Thoracic aorta (tissue), 2 donors: ENCODE results near the gene PABPC1L2B. TPM values are rescaled to one million over a fixed set of nuclear protein-coding genes. Genes with fewer than 3 reads are reported as not detected.
"Not testable (repeated sequence)": the region's sequence is repeated elsewhere in the genome, so short reads cannot be mapped to it uniquely, and the experiment has no call there.

Source experiments
- ATAC-seq: fragments of 150-250 bp; one replicate; pipeline ENCODE4 v1.8.0; 2017; ENCODE audit warnings: low read depth; ENCODE audit not compliant: insufficient number of reproducible peaks, low FRiP score
- DNase-seq: peaks from one replicate; pipeline ENCODE4 v3.0.0-alpha.2; 2020; ENCODE audit warnings: low spot score
- H3K27ac ChIP-seq, 2 donors: fragments of 200-600 bp; sonication (generic); 1 replicate in 1 of 2; 2 replicates in 1 of 2; pipeline ENCODE4 v1.5.1; 2016; ENCODE audit warnings: mild to moderate bottlenecking in 2 of 2, moderate library complexity in 2 of 2
- H3K27me3 ChIP-seq: fragments of 200-600 bp; sonication (generic); replicated peaks from 2 replicates; pipeline ENCODE4 v1.6.0; 2016; ENCODE audit warnings: mild to moderate bottlenecking; ENCODE audit not compliant: insufficient read depth
- H3K36me3 ChIP-seq: fragments of 200-600 bp; sonication (generic); one replicate; pipeline ENCODE4 v1.5.1; 2016
- H3K4me1 ChIP-seq, 2 donors: fragments of 200-600 bp; sonication (generic); 1 replicate in 1 of 2; 2 replicates in 1 of 2; pipeline versions ENCODE4 v1.5.1 to v1.6.0; 2016; ENCODE audit warnings: low read depth in 2 of 2, mild to moderate bottlenecking in 1 of 2; ENCODE audit not compliant: control insufficient read depth in 1 of 2
- H3K4me3 ChIP-seq: fragments of 200-600 bp; sonication (generic); 2 replicates; pipeline ENCODE4 v1.5.1; 2016; ENCODE audit warnings: mild to moderate bottlenecking
- H3K9me3 ChIP-seq: fragments of 200-600 bp; sonication (generic); 2 replicates; pipeline ENCODE4 v1.5.1; 2016
- total RNA-seq, 2 donors: library from RNA; depleted of rRNA; stranded (reverse); fragments of >200 nt; gene quantifications; one replicate each; pipeline versions ENCODE4 v1.1.0 to v1.2.3, GENCODE V29; 2016
- TF ChIP-seq, protein P1 (sequence below): fragments of 200-600 bp; sonication (generic); IDR thresholded peaks from one replicate; pipeline ENCODE4 v1.5.1; 2019; ENCODE audit warnings: antibody characterized with exemption

PABPC1L2B gene
- not detected for total RNA-seq

DNA sequence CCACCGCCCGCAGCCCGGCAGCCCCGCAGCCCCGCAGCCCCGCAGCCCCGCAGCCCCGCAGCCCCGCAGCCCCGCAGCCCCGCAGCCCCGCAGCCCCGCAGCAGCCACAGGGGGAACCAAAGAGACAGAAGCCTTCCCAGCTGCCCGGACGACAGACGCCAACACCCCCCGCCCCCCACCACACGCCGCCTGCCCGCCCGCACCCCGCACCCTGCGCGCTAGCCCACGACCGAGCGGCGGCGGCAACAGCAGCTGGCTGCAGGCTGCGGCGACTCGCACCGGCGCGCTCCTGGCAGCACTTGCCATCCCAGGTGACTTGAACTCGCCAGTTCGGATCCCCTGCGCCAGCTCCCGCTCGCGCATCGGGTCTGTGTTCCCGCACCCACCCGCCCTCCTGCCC is at the start of gene PABPC1L2B:
Gene PABPC1L2B (plus strand): TSS at position 207 of the 400 bp plus-strand sequence. CDS start 704 bp downstream, outside the sequence.
- H3K36me3 ChIP-seq: not testable (repeated sequence)

DNA sequence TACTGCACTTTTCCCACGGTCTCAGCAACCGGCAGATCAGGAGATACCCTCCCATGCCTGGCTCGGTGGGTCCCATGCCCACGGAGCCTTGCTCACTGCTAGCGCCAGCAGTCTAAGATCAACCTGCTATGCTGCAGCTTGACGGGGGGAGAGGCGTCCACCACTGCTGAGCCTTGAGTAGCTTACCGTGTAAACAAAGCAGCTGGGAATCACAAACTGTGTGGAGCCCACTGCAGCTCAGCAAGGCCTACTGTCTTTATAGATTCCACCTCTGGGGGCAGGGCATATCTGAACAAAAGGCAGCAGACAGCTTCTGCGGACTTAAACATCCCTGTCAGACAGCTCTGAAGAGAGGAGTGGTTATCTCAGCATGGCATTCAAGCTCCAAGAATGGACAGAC is 42.8 kb upstream of the PABPC1L2B start:
- not testable (repeated sequence) for H3K9me3 ChIP-seq, H3K27me3 ChIP-seq, H3K36me3 ChIP-seq, DNase-seq, H3K4me3 ChIP-seq, ATAC-seq, H3K4me1 ChIP-seq, H3K27ac ChIP-seq

More for the DNA sequence above, at the start of gene PABPC1L2B:
- ATAC-seq, H3K9me3 ChIP-seq, H3K27me3 ChIP-seq, H3K4me3 ChIP-seq, DNase-seq, H3K27ac ChIP-seq, H3K4me1 ChIP-seq: not testable (repeated sequence)

DNA sequence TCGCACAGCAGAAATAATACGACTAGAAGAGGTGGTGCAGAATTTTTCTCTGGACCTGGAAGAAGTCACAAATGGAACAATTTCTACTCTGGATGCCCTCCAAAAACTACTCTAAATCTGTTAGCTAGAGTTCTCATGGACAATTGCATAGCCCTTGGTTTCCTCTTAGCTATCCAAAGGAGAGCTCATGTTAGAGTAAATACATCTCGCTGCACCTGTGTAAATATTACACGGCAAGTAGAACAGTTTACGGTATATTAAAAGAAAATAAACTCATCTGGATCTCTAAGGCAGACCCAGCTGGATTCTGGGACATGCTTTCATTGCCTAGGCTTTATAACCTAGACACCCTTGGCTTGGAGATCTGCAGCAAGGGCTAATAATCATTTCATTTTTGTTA is 30.9 kb upstream of the PABPC1L2B start:
- not testable (repeated sequence) for H3K4me1 ChIP-seq, DNase-seq, H3K27me3 ChIP-seq, H3K36me3 ChIP-seq, H3K4me3 ChIP-seq, ATAC-seq, H3K9me3 ChIP-seq, H3K27ac ChIP-seq

DNA sequence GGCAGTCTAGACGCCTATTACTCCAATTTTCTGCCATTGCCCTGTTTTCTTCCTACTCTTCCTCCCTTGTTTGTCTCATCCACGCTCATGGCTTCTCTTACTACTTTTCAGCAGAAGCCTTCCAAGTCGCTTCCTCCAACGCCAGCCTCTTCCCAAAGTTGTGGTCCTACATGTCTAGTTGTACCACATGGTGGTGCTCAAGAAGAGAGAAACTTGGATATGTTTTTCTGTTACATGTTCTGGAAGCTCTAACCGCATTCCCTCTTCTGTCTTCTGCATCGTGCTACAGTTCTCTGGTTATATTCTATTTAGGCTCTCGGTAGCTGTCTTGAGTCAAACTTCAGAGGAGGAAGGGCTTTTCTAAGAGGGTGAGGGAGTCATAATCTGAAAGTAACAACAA is 27.9 kb upstream of the PABPC1L2B start:
- not testable (repeated sequence) for H3K4me1 ChIP-seq, H3K27ac ChIP-seq, H3K9me3 ChIP-seq, H3K36me3 ChIP-seq, H3K27me3 ChIP-seq, ATAC-seq, H3K4me3 ChIP-seq, DNase-seq

DNA sequence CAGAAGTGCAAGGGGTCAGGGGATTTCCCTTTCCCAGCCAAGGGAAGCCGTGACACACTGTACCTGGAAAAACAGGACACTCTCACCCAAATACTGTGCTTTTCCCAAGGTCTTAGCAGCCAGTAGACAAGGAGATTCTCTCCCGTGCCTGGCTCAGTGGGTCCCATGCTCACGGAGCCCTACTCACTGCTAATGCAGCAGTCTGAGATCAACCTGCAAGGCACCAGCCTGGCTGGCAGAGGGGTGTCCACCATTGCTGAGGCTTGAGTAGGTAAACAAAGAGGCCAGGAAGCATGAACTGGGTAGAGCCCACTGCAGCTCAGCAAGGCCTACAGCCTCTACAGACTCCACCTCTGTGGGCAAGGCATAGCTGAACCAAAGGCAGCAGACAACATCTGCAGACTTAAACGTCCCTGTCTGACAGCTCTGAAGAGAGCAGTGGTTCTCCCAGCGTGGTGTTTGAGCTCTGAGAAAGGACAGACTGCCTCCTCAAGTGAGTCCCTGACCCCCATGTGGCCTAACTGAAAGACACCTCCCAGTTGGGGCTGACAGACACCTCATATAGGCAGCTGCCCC is 21.8 kb upstream of the PABPC1L2B start:
- not testable (repeated sequence) for H3K27ac ChIP-seq, H3K4me3 ChIP-seq, DNase-seq, ATAC-seq, H3K27me3 ChIP-seq, H3K4me1 ChIP-seq, H3K36me3 ChIP-seq, H3K9me3 ChIP-seq

DNA sequence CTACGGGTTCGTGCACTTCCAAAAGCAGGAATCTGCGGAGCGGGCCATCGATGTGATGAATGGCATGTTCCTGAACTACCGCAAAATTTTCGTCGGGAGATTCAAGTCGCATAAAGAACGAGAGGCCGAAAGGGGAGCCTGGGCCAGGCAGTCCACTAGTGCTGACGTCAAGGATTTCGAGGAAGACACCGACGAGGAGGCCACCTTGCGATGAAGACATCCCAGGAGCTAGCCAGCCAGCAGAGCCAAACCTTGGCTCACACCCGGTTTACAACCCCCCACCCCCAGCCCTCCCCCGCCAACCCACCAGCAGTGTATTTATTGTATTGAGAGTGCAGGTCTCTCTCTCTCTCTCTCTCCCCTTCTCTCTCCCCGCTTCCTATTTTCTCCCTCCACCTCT is 1.3 kb downstream of the PABPC1L2B start:
- not testable (repeated sequence) for H3K4me1 ChIP-seq, H3K36me3 ChIP-seq, H3K4me3 ChIP-seq, ATAC-seq, H3K27ac ChIP-seq, DNase-seq, H3K27me3 ChIP-seq, H3K9me3 ChIP-seq

DNA sequence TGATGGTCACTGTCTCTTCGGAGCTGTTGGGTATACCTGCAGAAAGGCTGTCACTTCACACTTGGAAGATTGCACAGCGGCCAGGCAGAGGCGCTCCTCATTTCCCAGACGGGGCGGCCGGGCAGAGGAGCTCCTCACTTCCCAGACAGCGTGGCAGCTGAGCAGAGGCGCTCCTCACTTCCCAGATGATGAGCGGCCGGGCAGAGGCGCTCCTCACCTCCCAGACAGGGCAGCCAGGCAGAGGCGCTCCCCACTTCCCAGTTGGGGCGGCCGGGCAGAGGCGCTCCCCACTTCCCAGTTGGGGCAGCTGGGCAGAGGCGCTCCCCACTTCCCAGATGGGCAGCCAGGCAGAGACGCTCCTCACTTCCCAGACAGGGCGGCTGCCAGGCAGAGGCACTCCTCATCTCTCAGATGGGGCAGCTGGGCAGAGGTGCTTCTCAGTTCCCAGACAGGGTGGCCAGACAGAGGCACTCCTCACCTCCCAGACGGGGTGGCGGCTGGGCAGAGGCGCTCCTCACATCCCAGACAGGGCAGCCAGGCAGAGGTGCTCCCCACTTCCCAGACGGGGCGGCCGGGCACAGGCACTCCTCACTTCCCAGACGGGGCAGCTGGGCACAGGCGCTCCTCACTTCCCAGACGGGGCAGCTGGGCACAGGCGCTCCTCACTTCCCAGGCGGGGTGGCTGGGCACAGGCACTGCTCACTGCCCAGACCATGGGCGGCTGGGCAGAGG is 18.8 kb downstream of the PABPC1L2B start:
- H3K9me3 ChIP-seq: no peaks in the 10 kb centered on the region
- H3K27me3 ChIP-seq: no peaks in the 10 kb centered on the region
- H3K4me3 ChIP-seq: no peak overlapping the region
- TF ChIP-seq, protein P1, sequence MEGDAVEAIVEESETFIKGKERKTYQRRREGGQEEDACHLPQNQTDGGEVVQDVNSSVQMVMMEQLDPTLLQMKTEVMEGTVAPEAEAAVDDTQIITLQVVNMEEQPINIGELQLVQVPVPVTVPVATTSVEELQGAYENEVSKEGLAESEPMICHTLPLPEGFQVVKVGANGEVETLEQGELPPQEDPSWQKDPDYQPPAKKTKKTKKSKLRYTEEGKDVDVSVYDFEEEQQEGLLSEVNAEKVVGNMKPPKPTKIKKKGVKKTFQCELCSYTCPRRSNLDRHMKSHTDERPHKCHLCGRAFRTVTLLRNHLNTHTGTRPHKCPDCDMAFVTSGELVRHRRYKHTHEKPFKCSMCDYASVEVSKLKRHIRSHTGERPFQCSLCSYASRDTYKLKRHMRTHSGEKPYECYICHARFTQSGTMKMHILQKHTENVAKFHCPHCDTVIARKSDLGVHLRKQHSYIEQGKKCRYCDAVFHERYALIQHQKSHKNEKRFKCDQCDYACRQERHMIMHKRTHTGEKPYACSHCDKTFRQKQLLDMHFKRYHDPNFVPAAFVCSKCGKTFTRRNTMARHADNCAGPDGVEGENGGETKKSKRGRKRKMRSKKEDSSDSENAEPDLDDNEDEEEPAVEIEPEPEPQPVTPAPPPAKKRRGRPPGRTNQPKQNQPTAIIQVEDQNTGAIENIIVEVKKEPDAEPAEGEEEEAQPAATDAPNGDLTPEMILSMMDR: no peak
- no peaks in the 10 kb centered on the region for H3K36me3 ChIP-seq
- no peaks in the 10 kb centered on the region for H3K4me1 ChIP-seq
- ATAC-seq (no peak), DNase-seq (no peak)
- no peak overlapping the region for H3K27ac ChIP-seq

DNA sequence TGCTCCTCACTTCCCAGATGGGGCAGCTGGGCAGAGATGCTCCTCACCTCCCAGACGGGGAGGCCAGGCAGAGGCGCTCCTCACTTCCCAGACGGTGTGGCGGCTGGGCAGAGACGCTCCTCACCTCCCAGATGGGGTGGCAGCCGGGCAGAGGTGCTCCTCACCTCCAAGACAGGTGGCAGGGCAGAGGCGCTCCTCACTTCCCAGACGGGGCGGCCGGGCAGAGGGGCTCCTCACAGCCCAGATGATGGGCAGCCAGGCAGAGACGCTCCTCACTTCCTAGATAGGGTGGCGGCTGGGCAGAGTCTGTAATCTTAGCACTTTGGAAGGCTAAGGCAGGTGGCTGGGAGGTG is 19.3 kb downstream of the PABPC1L2B start:
- not testable (repeated sequence) for H3K9me3 ChIP-seq, DNase-seq, ATAC-seq, H3K27me3 ChIP-seq, H3K36me3 ChIP-seq, H3K27ac ChIP-seq, H3K4me3 ChIP-seq, H3K4me1 ChIP-seq
